GM19372 (cell line): ENCODE data around the gene HIPK2.
"Not testable (repeated sequence)": the region's sequence is repeated elsewhere in the genome, so short reads cannot be mapped to it uniquely, and the experiment has no call there.

Experiments
- ATAC-seq: cut with Tn5 transposase; IDR thresholded peaks from one replicate; pipeline ENCODE4 v1.9.1; 2021; ENCODE audit warnings: mild to moderate bottlenecking, low read depth, moderate library complexity; ENCODE audit not compliant: unreplicated experiment

HIPK2 gene

DNA sequence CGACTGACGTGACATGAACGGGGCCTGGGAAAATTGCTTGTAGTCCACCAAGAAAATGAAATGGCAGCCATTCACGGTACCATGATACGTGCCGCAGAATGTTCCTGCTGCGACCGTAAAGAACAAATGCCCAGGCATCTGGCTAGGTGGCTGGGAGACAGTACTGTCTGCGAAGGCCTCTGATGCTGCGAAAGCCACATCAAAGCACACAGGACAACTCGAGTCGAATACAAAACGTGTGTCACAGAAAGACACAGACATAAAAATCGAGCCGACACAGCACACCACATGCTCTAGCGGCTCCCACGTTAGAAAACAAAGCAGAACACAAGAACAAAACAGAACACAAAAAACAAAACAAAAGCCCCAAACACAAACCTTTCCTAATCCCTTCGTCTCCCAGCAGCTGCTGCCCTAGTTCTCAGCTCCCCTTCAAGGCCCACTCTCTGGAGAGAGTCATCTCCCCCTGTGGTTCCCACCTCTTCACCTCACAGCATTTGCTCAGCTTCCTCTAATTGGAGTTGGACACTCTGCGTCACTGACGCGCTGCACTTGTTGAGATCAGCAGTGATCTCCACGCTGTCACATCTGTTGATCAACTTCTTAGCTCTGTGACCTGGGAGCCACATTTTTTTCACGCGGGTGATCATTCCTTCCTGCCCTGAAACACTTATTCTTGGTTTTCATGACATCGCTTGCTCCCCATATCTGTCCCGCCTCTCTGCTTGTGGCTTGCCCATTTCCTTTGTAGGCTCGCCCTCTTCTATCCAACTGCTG, 142.1 kb downstream of the HIPK2 start:
- no peak for ATAC-seq

- no peak for ATAC-seq
Measured at GRCh38 chr7:139634087-139634486, 143.7 kb downstream of the HIPK2 start.

DNA sequence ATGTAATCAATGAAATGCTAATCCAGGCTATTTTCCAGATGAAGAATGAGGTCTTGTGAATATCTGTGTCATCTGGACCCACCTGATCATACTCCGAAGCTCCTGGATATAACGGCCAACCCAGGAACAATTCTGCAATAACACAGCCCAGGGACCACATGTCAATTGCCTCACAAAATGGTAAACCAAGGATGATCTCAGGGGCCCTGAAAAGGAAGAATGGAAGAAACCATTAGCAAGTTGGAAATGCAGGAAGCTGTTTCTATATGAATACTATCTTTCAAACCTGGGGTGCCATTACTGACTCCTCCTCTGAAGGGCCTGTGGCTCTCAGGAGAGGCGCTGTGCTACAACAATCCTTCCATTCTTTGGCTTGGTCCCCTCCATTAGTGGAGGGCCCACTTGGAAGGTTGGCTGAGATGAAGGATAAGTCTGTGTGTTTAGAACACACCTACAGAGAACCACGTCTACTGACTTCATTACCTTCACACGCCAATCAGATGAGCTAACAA, 146.2 kb downstream of the HIPK2 start:
- no peak for ATAC-seq

- ATAC-seq = no peak
Measured at GRCh38 chr7:139630643-139631519, 146.9 kb downstream of the HIPK2 start.

GRCh38 chr7:139629392-139630082, 148.3 kb downstream of the HIPK2 start:
- ATAC-seq = no peak

GRCh38 chr7:139627831-139628230, 150.0 kb downstream of the HIPK2 start:
- no peak for ATAC-seq

GRCh38 chr7:139626817-139627216, 151.0 kb downstream of the HIPK2 start:
- ATAC-seq = no peak

- no peak for ATAC-seq
Measured at GRCh38 chr7:139623518-139623917, 154.3 kb downstream of the HIPK2 start.

GRCh38 chr7:139620676-139621344, 157.0 kb downstream of the HIPK2 start:
- peak; percentile 76 for ATAC-seq

- ATAC-seq = no peak
Measured at GRCh38 chr7:139619367-139619657, 158.5 kb downstream of the HIPK2 start.

- ATAC-seq = no peak
Measured at GRCh38 chr7:139618482-139619366, 159.1 kb downstream of the HIPK2 start.

DNA sequence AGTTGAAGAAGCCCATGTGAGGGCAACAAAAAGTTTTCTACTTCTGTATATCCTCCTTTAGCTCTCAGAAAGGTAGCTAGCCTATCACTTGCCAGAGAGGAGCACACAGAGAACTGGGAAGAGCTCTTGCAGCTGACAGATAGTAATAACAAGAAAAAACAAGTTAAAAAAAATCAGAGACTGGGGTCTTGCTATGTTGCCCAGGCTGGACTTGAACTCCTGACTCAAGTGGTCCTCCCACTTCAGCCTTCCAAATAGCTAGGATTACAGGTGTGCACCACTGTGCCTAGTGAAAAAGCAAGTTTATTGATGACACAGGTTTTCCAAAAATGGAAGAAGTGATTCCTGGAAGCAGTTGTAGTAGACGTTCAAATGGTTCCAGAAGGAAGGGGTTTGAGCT, 160.7 kb downstream of the HIPK2 start:
- ATAC-seq = no peak

DNA sequence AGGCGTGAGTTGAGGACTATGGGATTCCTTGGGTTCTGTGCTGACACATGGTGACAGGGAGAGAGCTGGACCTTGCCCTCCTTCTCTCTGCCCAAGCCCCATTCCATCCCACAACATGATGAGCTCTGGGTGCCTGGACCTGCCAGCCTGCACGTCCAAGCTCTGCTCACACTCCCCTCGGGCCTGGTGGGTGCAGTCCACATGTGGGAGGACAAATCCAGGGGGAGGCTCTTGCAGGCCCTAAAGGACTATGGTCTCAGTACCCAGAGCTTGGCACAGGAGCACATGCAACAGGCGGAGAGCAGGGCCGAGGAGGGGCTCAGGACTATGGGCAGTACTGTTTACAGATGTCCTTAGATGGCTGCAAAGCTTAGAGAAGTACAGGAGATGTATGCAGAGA, 162.9 kb downstream of the HIPK2 start:
- no peak for ATAC-seq

DNA sequence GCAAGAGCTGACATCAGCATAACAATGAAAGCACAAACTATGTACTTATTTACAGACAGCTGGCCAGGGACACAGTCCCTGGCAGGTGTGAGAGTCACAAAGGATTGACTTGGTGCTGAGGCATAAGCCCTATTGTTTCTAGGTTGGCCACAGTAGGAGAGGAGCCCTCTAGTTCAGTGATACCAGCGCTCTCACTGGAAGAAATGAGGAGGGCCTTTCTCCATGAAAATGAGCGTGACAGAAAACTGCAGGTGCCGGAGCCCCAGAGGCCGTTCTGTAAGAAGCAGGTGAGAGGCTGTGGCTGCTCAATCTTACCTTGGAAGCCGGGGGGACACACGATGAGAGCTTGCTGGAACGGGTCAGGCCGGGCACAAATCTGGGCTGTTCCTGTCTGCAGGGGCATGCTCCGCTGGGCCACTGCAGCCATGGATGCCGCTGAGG, 163.8 kb downstream of the HIPK2 start:
- ATAC-seq = no peak

- not testable (repeated sequence) for ATAC-seq
Measured at GRCh38 chr7:139611556-139611955, 166.2 kb downstream of the HIPK2 start.

DNA sequence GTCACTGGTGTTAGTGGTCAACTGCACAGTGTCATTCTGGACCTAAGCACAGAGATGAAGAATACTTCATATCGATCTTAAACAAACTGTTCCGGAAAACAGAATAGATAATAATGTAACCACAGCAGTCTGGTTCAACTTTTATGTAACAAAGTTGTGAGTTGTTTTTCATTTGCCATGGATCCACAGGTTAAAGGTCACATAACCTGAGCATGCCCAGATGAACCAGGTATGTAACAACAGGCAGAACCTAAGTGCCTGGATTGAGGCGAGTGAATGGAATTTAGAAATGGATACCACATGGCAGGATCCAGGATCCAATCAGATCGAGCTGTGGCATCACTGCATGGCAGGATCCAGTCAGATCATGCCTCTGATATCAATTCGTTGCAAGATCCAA, 167.2 kb downstream of the HIPK2 start:
- ATAC-seq = no peak

- ATAC-seq = no peak
Measured at GRCh38 chr7:139603896-139604295, 173.9 kb downstream of the HIPK2 start.

DNA sequence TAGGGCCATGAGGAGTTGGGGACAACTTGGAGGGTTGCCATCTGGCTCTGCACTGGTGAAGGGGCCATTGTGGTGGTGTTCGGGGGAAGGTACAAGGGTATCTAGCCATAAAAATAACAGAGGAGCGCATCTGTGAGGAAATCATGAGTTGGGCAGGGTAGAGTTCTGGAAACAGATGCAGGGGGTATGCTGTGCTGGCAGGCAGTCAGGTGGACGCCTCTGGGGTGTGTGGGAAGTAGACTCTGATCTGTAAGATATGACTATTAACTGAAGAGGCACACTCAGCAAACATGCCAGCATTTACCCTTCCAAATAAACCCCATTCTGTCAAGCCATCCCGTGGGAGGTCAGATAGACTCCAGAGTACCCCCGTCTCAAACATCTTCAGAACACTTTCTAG, 174.5 kb downstream of the HIPK2 start:
- no peak for ATAC-seq

- no peak for ATAC-seq
Measured at GRCh38 chr7:139602143-139602722, 175.6 kb downstream of the HIPK2 start.
